ENCODE data around the gene XKR8. TPM values are rescaled to one million over a fixed set of nuclear protein-coding genes. Genes with fewer than 3 reads are reported as not detected.

Gene XKR8
- total and polyA plus RNA-seq, 11 donors: 3.3 to 8.1 (median 4.5) TPM

GRCh38 chr1:27968692-27969091 is 8.9 kb downstream of the XKR8 start:
- no peak overlapping the region for H3K27ac ChIP-seq
- intact Hi-C loops (cut with DNase I): no loop called here
- DNase-seq: no peak
- H3K9me3 ChIP-seq: no peaks in the 10 kb centered on the region
- ATAC-seq: peak in 1 of 4 donors; percentile 37
- H3K4me3 ChIP-seq: no peak overlapping the region
- no peaks in the 10 kb centered on the region for H3K27me3 ChIP-seq
- H3K36me3 ChIP-seq: peaks cover 0 to 67% (median 39%) of the 10 kb centered on the region in 9 donors
- peaks cover 0 to 26% (median 14%) of the 10 kb centered on the region in 12 donors for H3K4me1 ChIP-seq
- TF ChIP-seq CTCF (IDR thresholded peaks at IDR 0.05) (no peak), POLR2A (IDR thresholded peaks at IDR 0.05) (no peak)
- 65 to 76% (median 67%) methylated on average over 3 of the region's 3 CpGs for WGBS, 4 donors

GRCh38 chr1:27970401-27970800 is 10.6 kb downstream of the XKR8 start:
- peaks cover 0 to 26% (median 14%) of the 10 kb centered on the region in 12 donors for H3K4me1 ChIP-seq
- TF ChIP-seq POLR2A (IDR thresholded peaks at IDR 0.05): no peak
- TF ChIP-seq CTCF (IDR thresholded peaks at IDR 0.05): no peak
- peak in 3 of 4 donors; percentile 61 to 70 (median 68) for ATAC-seq
- peak overlapping the region in 6 of 12 donors; percentile 0 to 52 (median 20) for H3K27ac ChIP-seq
- intact Hi-C loops (cut with DNase I): loop anchor here in 2 of 10 donors (10.0 kb wide), 2 partner anchors 116 to 296 kb away; partner anchors contain the start of gene IFI6 (in 1 of the 2)
- DNase-seq: peak in 2 of 5 donors; percentile 51 to 55
- H3K36me3 ChIP-seq: peaks cover 0 to 65% (median 46%) of the 10 kb centered on the region in 9 donors
- H3K27me3 ChIP-seq: no peaks in the 10 kb centered on the region
- no peaks in the 10 kb centered on the region for H3K9me3 ChIP-seq
- H3K4me3 ChIP-seq: no peak overlapping the region
- 80 to 87% (median 85%) methylated on average over 6 of the region's 6 CpGs for WGBS, 4 donors

DNA sequence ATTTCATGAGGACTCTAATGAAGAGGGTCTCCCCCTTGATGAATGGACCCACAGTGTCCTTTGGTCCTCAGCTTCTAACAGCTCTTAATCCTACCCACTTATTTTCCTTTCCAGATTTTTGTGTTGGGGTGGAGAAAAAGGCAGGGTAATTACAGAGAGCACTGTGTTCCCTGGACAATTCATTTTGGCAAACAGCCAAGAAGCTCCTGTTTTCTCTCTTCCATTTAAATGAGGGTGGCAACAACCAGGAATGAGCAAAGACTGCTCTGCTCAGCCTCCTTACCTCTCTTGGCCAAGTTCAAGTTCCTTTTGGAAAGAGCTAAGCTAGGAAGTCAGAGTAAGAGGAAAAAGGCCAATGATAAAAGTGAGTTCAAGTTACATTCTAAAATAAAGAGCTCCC is 11.9 kb downstream of the XKR8 start:
- Histone ChIP-seq H3K4me3 (no peak overlapping the region), H3K27me3 (no peaks in the 10 kb centered on the region), H3K9me3 (no peaks in the 10 kb centered on the region), H3K4me1 (peaks cover 0 to 26% (median 14%) of the 10 kb centered on the region in 12 donors), H3K36me3 (peaks cover 0 to 63% (median 46%) of the 10 kb centered on the region in 9 donors), H3K27ac (peak overlapping the region in 5 of 12 donors; percentile 2 to 31 (median 8))
- ATAC-seq (peak; percentile 22 to 57 (median 47)), DNase-seq (no peak)
- intact Hi-C loops (cut with DNase I): loop anchor here in 2 of 10 donors (10.0 kb wide), 2 partner anchors 117 to 297 kb away; partner anchors contain the start of gene IFI6 (in 1 of the 2)
- TF ChIP-seq CTCF (IDR thresholded peaks at IDR 0.05) (no peak), POLR2A (IDR thresholded peaks at IDR 0.05) (no peak)

DNA sequence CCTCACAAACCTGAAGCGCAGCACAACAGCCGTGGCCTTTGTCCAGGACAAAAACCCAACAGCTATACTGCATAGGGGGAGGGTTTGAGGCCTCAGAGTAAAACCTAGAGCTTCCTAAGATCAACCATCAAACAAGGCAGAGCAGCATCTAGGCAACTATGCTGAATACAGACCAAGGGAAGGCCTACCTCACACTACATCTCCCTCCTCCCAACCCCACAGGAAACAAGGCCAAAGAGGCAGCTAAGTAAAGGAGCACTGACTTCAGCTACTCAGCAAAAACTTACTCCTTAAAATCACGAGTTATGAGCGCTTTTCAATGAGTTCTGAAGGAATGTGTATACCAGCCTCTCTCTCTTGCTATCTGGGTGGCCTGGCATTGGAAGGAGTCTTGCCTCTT is 12.4 kb downstream of the XKR8 start:
- Histone ChIP-seq H3K27me3 (no peaks in the 10 kb centered on the region), H3K4me3 (no peak overlapping the region), H3K9me3 (no peaks in the 10 kb centered on the region), H3K36me3 (peaks cover 0 to 63% (median 46%) of the 10 kb centered on the region in 9 donors), H3K27ac (peak overlapping the region in 5 of 12 donors; percentile 2 to 31 (median 8)), H3K4me1 (peaks cover 0 to 26% (median 14%) of the 10 kb centered on the region in 12 donors)
- WGBS, 4 donors: 69 to 82% (median 75%) methylated on average over 4 of the region's 4 CpGs
- no peak for TF ChIP-seq CTCF (IDR thresholded peaks at IDR 0.05)
- TF ChIP-seq POLR2A (IDR thresholded peaks at IDR 0.05): no peak
- DNase-seq (no peak), ATAC-seq (peak in 1 of 4 donors; percentile 29)
- intact Hi-C loops (cut with DNase I): loop anchor here in 2 of 10 donors (10.0 kb wide), 2 partner anchors 117 to 297 kb away; partner anchors contain the start of gene IFI6 (in 1 of the 2)

All from heart left ventricle (tissue), 16 donors.